Nephron (organoid): ENCODE measurements around the gene FKBP2.
A peak's percentile ranks its signal among the peaks of the same experiment; 100 is the strongest.

Experiments used
- H3K27ac Mint-ChIP-seq, 3 experiments: 2 replicates each; pipeline ENCODE4 v1.8.0; 2020; ENCODE audit warnings: mixed read lengths in 3 of 3, mild to moderate bottlenecking in 2 of 3, moderate library complexity in 1 of 3
- H3K27me3 Mint-ChIP-seq: 2 replicates; pipeline ENCODE4 v1.8.0; 2021; ENCODE audit warnings: low read depth, mild to moderate bottlenecking, moderate library complexity, mixed read lengths
- H3K36me3 Mint-ChIP-seq: 2 replicates; pipeline ENCODE4 v1.8.0; 2020; ENCODE audit warnings: low read depth, mixed read lengths
- H3K4me1 Mint-ChIP-seq: 2 replicates; pipeline ENCODE4 v1.8.0; 2020; ENCODE audit warnings: mixed read lengths
- H3K4me3 Mint-ChIP-seq, 3 experiments: 2 replicates each; pipeline ENCODE4 v1.8.0; 2020; ENCODE audit warnings: mild to moderate bottlenecking in 3 of 3, mixed read lengths in 3 of 3, moderate library complexity in 2 of 3
- H3K9me3 Mint-ChIP-seq: 2 replicates; pipeline ENCODE4 v1.8.0; 2020; ENCODE audit warnings: mixed read lengths
- CTCF ChIP-seq, 3 experiments: fragments of 200-600 bp; sonication (generic); IDR thresholded peaks; one replicate each; pipeline ENCODE4 v1.5.0; 2021; ENCODE audit warnings: antibody characterized with exemption in 3 of 3; ENCODE audit not compliant: unreplicated experiment in 3 of 3

FKBP2 gene

DNA sequence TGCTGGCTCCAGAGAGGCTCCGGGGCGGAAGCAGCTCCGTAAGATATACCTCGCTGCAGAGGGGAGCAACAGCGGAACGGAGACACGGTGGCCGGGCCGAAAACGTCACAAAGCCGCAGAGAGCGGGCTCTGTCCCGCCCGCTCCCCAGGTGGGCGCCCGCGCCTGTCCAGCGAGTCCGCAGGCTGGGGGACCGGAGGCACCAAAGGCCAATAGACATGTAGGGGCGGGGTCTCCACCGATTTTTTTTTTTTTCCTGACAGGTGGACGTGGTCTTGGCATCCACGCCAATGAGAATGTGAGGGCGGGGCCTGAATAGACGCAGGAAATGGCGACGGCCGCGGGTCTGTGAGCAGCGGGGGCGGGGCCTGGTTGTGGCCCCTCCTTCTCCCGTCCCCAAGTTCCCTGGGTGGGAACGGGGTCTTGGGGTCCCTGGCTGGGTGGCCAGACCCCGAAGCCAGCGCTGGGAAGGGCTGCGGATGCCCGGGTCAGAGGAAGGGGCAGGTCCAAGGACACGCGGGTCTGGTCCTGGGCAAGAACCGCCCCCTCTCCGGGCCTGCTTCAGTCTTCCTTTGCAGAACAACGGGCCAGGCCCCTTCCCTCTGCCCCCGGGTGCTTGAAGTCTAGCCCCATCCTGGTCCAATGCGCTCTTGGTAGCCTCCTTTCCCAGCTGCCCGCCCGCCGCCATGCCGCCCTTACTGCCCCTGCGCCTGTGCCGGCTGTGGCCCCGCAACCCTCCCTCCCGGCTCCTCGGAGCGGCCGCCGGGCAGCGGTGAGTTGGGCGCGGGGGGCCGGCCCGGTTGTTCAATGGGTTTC is 10.5 kb upstream of the FKBP2 start, which contains the start of gene DNAJC4:
DNAJC4 (plus strand) TSS at position 378 of the 814 bp plus-strand sequence; CDS start at position 685, 307 bp downstream.
- peaks cover 4% of the 10 kb centered on the region for H3K27me3 Mint-ChIP-seq
- no peak for TF ChIP-seq CTCF (IDR thresholded peaks at IDR 0.05; ENCODE audit: unreplicated experiment in 3 of 3)
- no peaks in the 10 kb centered on the region for H3K9me3 Mint-ChIP-seq
- peak within 1 kb of the TSS; percentile 84 to 92 (median 89) for H3K4me3 Mint-ChIP-seq
- H3K27ac Mint-ChIP-seq = peak within 1 kb of the TSS; percentile 62 to 92 (median 89)
- peaks cover 34% of the 10 kb centered on the region for H3K4me1 Mint-ChIP-seq
- H3K36me3 Mint-ChIP-seq = no peaks in the 10 kb centered on the region

DNA sequence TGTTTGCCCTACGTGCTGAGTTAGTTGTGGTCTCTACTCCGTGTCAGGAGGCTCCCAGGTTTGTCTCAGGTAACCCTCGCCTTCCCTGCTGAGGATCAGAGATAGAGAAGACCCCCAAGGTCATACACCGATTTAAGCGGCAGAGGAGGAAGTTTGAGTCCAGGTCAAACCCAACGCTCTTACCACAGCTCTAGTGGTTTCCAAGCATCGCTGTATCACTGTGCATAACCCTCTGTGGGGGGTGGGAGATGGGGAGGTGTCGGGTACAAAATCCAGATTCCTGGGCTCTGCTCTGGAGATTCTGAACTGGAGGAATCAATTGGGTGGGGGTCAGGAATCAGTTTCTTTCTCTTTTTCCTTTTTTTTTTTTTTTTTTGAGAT is 9.9 kb upstream of the FKBP2 start:
- Mint-ChIP-seq H3K27me3 (peaks cover 4% of the 10 kb centered on the region), H3K36me3 (no peaks in the 10 kb centered on the region), H3K4me1 (peaks cover 36% of the 10 kb centered on the region), H3K27ac (peak overlapping the region; percentile 62 to 92 (median 89)), H3K4me3 (peak overlapping the region; percentile 84 to 92 (median 89)), H3K9me3 (no peaks in the 10 kb centered on the region)
- no peak for TF ChIP-seq CTCF (IDR thresholded peaks at IDR 0.05; ENCODE audit: unreplicated experiment in 3 of 3)

DNA sequence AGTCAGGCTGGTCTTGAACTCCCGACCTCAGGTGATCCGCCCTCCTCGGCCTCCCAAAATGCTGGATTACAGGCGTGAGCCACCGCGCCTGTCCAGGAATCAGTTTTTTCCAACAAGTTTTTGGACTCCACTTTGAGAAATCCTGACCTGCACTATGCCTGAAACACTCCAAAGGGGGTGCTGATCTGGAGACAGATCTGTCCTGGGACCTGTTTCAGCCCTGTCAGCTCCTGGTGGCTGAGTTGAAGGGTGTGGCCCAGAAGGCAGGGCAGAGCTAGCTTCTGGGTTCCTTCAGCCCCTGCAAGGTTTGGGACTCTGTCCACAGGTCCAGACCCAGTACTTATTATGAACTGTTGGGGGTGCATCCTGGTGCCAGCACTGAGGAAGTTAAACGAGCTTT is 9.3 kb upstream of the FKBP2 start:
- TF ChIP-seq CTCF (IDR thresholded peaks at IDR 0.05; ENCODE audit: unreplicated experiment in 3 of 3) = no peak
- Mint-ChIP-seq H3K4me1 (peaks cover 36% of the 10 kb centered on the region), H3K4me3 (peak overlapping the region; percentile 84 to 92 (median 89)), H3K27ac (peak overlapping the region; percentile 29 to 53 (median 32)), H3K9me3 (no peaks in the 10 kb centered on the region), H3K36me3 (no peaks in the 10 kb centered on the region), H3K27me3 (peaks cover 4% of the 10 kb centered on the region)

GRCh38 chr11:64232182-64232966 is 8.5 kb upstream of the FKBP2 start:
- TF ChIP-seq CTCF (IDR thresholded peaks at IDR 0.05; ENCODE audit: unreplicated experiment in 3 of 3) = no peak
- peak overlapping the region; percentile 37 to 69 (median 53) for H3K27ac Mint-ChIP-seq
- no peaks in the 10 kb centered on the region for H3K36me3 Mint-ChIP-seq
- peaks cover 4% of the 10 kb centered on the region for H3K27me3 Mint-ChIP-seq
- H3K9me3 Mint-ChIP-seq = no peaks in the 10 kb centered on the region
- peak overlapping the region; percentile 84 to 92 (median 89) for H3K4me3 Mint-ChIP-seq
- peaks cover 37% of the 10 kb centered on the region for H3K4me1 Mint-ChIP-seq

DNA sequence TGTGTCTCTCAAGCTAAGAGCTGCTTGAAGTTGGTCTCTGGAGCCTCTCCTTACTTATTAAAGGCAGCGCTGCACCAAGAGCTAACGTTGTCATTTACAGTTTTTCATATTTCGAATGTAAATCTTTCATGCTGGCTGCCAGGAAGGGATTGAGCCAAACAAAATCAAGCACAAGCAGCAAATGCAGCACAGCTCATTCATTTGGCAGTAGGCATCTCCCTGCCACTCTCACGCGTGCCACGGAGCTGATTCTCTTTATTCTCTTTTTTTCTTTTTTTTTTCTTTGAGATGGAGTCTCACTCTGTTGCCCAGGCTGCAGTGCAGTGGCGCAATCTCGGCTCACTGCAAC is 8.0 kb upstream of the FKBP2 start:
- peak overlapping the region; percentile 84 to 92 (median 89) for H3K4me3 Mint-ChIP-seq
- peaks cover 38% of the 10 kb centered on the region for H3K4me1 Mint-ChIP-seq
- H3K9me3 Mint-ChIP-seq = no peaks in the 10 kb centered on the region

More for the DNA sequence above, 8.0 kb upstream of the FKBP2 start:
- H3K27me3 Mint-ChIP-seq = peaks cover 4% of the 10 kb centered on the region
- H3K36me3 Mint-ChIP-seq = peaks cover 3% of the 10 kb centered on the region
- H3K27ac Mint-ChIP-seq = peak overlapping the region in 2 of 3 experiments; percentile 37 to 69
- TF ChIP-seq CTCF (IDR thresholded peaks at IDR 0.05; ENCODE audit: unreplicated experiment in 3 of 3) = no peak
